Naive thymus-derived CD8-positive, alpha-beta T cell (primary cell): Measurements from ENCODE around the gene MYL6B. TPM values are rescaled to one million over a fixed set of nuclear protein-coding genes. Genes with fewer than 3 reads are reported as not detected.

ENCODE experiments used
- ATAC-seq, 2 donors: fragments of 150-1000 bp; cut with Tn5 transposase in 1 of 2; sonication (Bioruptor Pico), chemical (Tn5 transposase) in 1 of 2; 1 replicate in 1 of 2; 2 replicates in 1 of 2; pipeline ENCODE4 v1.10.0; 2021; ENCODE audit warnings: mild to moderate bottlenecking in 2 of 2, moderate library complexity in 2 of 2
- POLR2A ChIA-PET: fragments of 350-600 bp; sonication (Branson Sonifier 250); formaldehyde crosslinking; loops from one replicate; lab custom pipeline; 2021; ENCODE audit warnings: antibody characterized with exemption; lab: Charles Lee
- DNase-seq, 10 donors: peaks; one replicate each; pipeline versions ENCODE4 v3.0.0 to v3.0.0-alpha.2; 2020 to 2022
- H3K27ac Mint-ChIP-seq, 10 donors: one replicate each; pipeline ENCODE4 v1.8.0; 2020 to 2022; ENCODE audit warnings: mild to moderate bottlenecking in 10 of 10, mixed read lengths in 10 of 10, moderate library complexity in 4 of 10, inconsistent platforms in 1 of 10
- H3K27me3 Mint-ChIP-seq, 5 donors: one replicate each; pipeline ENCODE4 v1.8.0; 2021 to 2022; ENCODE audit warnings: mixed read lengths in 5 of 5
- H3K36me3 Mint-ChIP-seq, 3 donors: one replicate each; pipeline ENCODE4 v1.8.0; 2020 to 2022; ENCODE audit warnings: mixed read lengths in 3 of 3, mild to moderate bottlenecking in 2 of 3, inconsistent platforms in 1 of 3
- H3K4me1 Mint-ChIP-seq, 4 donors: one replicate each; pipeline ENCODE4 v1.8.0; 2021 to 2022; ENCODE audit warnings: mixed read lengths in 4 of 4
- H3K4me3 Mint-ChIP-seq, 10 donors: one replicate each; pipeline ENCODE4 v1.8.0; 2020 to 2022; ENCODE audit warnings: mild to moderate bottlenecking in 10 of 10, mixed read lengths in 10 of 10, moderate library complexity in 6 of 10, inconsistent platforms in 1 of 10
- H3K9me3 Mint-ChIP-seq, 9 donors: one replicate each; pipeline ENCODE4 v1.8.0; 2020 to 2022; ENCODE audit warnings: mixed read lengths in 9 of 9, mild to moderate bottlenecking in 3 of 9, inconsistent platforms in 1 of 9, moderate library complexity in 1 of 9
- polyA plus RNA-seq, 3 donors: library from polyadenylated mRNA; unstranded; fragments of 300-500 nt; fragmentation: Illumina TruSeq; gene quantifications; one replicate each; pipeline ENCODE4 v1.2.3, GENCODE V29; 2021
- total RNA-seq, 8 experiments: library from RNA in 2 of 8; stranded (reverse) in 2 of 8; gene quantifications; one replicate each; pipeline ENCODE4 v1.2.3 and lab custom pipeline; 2021 to 2026

The MYL6B gene
- total and polyA plus RNA-seq, 5 experiments from 2014 or later: 3.4 to 5.9 (median 3.8) TPM

- no peak overlapping the region for H3K4me3 Mint-ChIP-seq
These were observed 28.3 kb upstream of the MYL6B start for GRCh38 chr12:56124133-56124532.

DNA sequence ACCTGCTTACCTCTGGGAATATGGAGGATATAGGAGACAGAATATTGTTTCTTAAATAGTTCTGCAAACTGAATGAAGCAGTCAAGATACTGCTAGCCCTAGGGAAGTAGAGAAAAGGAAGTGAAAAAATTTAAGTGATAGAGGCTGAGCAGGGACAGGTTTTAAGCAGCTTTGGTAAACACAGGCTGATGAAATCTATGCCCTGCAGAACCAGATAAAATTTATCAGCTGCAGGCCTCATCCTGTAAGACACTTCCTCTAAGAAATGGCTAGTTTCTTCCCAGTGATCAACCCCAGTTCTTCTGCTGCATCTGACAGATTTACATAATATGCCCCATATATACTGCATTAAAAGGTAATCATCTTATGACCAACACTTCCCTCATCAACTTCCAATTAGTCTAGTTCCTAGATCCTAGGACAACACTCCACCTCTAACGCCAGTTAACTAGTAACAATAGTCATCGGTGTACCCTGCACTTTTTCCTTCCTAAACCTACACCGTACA, 25.6 kb upstream of the MYL6B start:
- Mint-ChIP-seq H3K4me3 (peak overlapping the region in 9 of 10 donors; percentile 8 to 99 (median 44)), H3K9me3 (peaks cover 0 to 2% (median 0%) of the 10 kb centered on the region in 9 donors), H3K27ac (peak overlapping the region; percentile 43 to 99 (median 95)), H3K4me1 (peaks cover 32 to 69% (median 50%) of the 10 kb centered on the region in 4 donors), H3K36me3 (peaks cover 0 to 25% (median 20%) of the 10 kb centered on the region in 3 donors), H3K27me3 (no peaks in the 10 kb centered on the region)
- DNase-seq: no peak
- POLR2A ChIA-PET: interaction anchor here (1.2 to 17.5 kb wide), 14 partner anchors 9 to 337 kb away, joined by 3 to 284 read pairs (median 10); partner anchors contain the start of genes CNPY2, MYL6, MYL6B and PA2G4
- ATAC-seq: no peak

More at GRCh38 chr12:56124133-56124532, 28.3 kb upstream of the MYL6B start:
- H3K4me1 Mint-ChIP-seq: peaks cover 22 to 54% (median 37%) of the 10 kb centered on the region in 4 donors
- POLR2A ChIA-PET: interaction anchor here (0.6 to 17.5 kb wide), 9 partner anchors 7 to 130 kb away, joined by 3 to 284 read pairs (median 11); partner anchors contain the start of genes MYL6, PA2G4, RNF41 and RPL41
- H3K27me3 Mint-ChIP-seq: no peaks in the 10 kb centered on the region
- H3K36me3 Mint-ChIP-seq: peaks cover 0 to 12% (median 0%) of the 10 kb centered on the region in 3 donors
- H3K9me3 Mint-ChIP-seq: no peaks in the 10 kb centered on the region
- ATAC-seq (no peak), DNase-seq (no peak)
- peak overlapping the region in 7 of 10 donors; percentile 9 to 75 (median 41) for H3K27ac Mint-ChIP-seq

DNA sequence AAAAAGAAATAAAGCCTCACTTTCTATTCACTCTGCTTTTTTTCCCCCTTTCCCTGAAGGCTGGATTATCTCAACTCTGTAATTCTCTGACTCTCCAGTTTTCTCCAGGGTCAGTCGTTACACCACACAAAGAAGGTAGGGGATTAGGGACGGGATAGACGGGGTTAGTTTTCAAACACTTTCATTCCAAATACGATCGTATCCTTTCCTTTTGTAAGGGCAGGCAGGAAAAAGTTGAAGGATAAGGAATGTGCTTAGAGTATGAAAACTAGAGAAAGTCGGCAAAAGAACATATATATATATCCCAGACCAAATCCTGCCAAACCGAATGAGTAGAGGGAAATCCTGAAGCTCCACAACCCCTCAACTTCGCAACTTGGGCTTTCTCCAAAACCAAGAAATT, 24.9 kb upstream of the MYL6B start:
- no peak for DNase-seq
- peaks cover 0 to 2% (median 0%) of the 10 kb centered on the region in 9 donors for H3K9me3 Mint-ChIP-seq
- H3K36me3 Mint-ChIP-seq: peaks cover 0 to 30% (median 27%) of the 10 kb centered on the region in 3 donors
- H3K27me3 Mint-ChIP-seq: no peaks in the 10 kb centered on the region
- H3K4me1 Mint-ChIP-seq: peaks cover 32 to 76% (median 56%) of the 10 kb centered on the region in 4 donors
- peak overlapping the region; percentile 90 to 99 (median 95) for H3K27ac Mint-ChIP-seq
- POLR2A ChIA-PET: interaction anchor here (0.9 to 17.5 kb wide), 21 partner anchors 10 to 344 kb away, joined by 3 to 284 read pairs (median 5); partner anchors contain the start of genes ANKRD52, CNPY2, MYL6 and PA2G4
- peak overlapping the region; percentile 97 to 100 (median 99) for H3K4me3 Mint-ChIP-seq
- no peak for ATAC-seq

- Mint-ChIP-seq H3K27ac (peak within 1 kb of the TSS; percentile 90 to 99 (median 96)), H3K9me3 (peaks cover 0 to 2% (median 0%) of the 10 kb centered on the region in 9 donors), H3K4me3 (peak within 1 kb of the TSS; percentile 97 to 100 (median 99)), H3K36me3 (peaks cover 0 to 35% (median 29%) of the 10 kb centered on the region in 3 donors), H3K4me1 (peaks cover 32 to 78% (median 60%) of the 10 kb centered on the region in 4 donors), H3K27me3 (no peaks in the 10 kb centered on the region)
- POLR2A ChIA-PET: interaction anchor here (0.9 to 17.5 kb wide), 23 partner anchors 11 to 344 kb away, joined by 3 to 284 read pairs (median 5); partner anchors contain the start of genes ANKRD52, CNPY2, MYL6 and PA2G4
- DNase-seq: peak; percentile 86 to 100 (median 98)
- ATAC-seq: peak; percentile 83 to 90
These were observed 24.3 kb upstream of the MYL6B start, which contains the start of gene ESYT1 for GRCh38 chr12:56127888-56128669. TSS of gene ESYT1 (plus strand) at chr12:56128267. CDS start at chr12:56128320, 53 bp downstream.

GRCh38 chr12:56128670-56129205, 23.6 kb upstream of the MYL6B start:
- Mint-ChIP-seq H3K27me3 (no peaks in the 10 kb centered on the region), H3K4me3 (peak overlapping the region; percentile 97 to 100 (median 99)), H3K36me3 (peaks cover 0 to 42% (median 33%) of the 10 kb centered on the region in 3 donors), H3K27ac (peak overlapping the region; percentile 90 to 99 (median 95)), H3K9me3 (peaks cover 0 to 2% (median 0%) of the 10 kb centered on the region in 9 donors), H3K4me1 (peaks cover 35 to 83% (median 66%) of the 10 kb centered on the region in 4 donors)
- POLR2A ChIA-PET: interaction anchor here (0.9 to 17.5 kb wide), 20 partner anchors 11 to 343 kb away, joined by 3 to 284 read pairs (median 6); partner anchors contain the start of genes ANKRD52, MYL6, PA2G4 and RAB5B
- DNase-seq: peak in 3 of 10 donors; percentile 44 to 55 (median 47)
- ATAC-seq: peak in 1 of 2 donors; percentile 2

DNA sequence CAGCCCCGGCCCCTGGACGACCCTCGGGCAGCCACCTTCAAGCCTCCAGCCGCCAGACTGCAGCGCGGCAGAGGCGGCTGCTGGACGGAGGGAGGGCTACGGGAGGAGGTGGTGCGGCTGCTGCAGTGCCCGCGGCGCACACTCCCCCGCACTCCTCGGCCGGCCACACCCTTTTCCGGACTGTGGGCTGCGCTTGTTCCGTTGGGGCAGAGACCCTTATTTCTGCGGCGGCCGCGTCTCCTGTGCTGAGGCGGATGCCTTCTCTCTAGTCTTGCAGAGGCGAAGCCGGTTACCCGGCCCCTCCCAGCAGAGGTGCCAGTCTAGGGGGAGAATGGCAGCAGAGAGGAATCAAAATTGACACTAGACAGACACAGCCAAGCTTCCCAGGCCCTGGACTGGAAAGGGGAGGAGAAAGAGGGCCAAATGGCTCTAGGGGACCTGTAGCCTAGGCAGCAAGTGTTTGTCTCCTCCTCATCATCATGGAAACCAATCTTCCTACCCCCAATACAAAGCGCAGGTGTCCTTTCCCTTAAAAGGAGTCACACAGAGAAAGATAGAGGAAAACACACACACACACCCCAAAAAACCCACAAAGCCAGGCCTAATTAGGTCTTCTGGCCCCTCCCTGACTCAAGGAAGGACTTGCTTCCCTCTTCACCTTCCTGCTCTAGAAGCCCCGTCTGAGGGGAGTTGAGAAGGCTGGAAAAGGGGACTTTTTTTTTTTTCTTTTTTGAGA, 23.0 kb upstream of the MYL6B start:
- POLR2A ChIA-PET: interaction anchor here (0.6 to 17.5 kb wide), 17 partner anchors 11 to 590 kb away, joined by 3 to 284 read pairs (median 6); partner anchors contain the start of genes MYL6, PA2G4, RNF41 and RPL41
- peaks cover 35 to 77% (median 72%) of the 10 kb centered on the region in 4 donors for H3K4me1 Mint-ChIP-seq
- peak; percentile 37 to 56 for ATAC-seq

DNA sequence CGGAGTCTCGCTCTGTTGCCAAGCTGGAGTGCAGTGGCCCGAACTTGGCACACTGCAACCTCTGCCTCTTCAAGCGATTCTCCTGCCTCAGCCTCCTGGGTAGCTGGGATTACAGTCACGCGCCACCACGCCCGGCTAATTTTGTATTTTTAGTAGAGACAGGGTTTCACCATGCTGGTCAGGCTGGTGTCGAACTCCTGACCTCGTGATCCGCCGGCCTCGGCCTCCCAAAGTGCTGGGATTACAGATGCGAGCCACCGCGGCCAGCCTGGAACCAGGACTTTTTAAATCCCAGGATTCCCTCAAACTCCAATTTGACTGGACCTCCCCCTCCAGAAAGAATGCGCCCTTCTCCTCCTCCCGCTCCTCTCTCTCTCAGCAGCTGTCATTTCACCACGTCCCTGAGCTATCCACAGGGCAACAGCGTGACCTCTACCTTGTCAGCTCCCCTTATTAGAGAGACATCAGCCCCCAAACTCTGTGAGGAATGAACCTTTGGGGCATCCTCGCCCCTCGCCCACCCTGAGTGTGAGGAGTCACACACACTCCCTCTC, 22.4 kb upstream of the MYL6B start:
- H3K4me1 Mint-ChIP-seq: peaks cover 35 to 76% (median 70%) of the 10 kb centered on the region in 4 donors
- no peaks in the 10 kb centered on the region for H3K27me3 Mint-ChIP-seq
- peaks cover 0 to 2% (median 0%) of the 10 kb centered on the region in 9 donors for H3K9me3 Mint-ChIP-seq
- DNase-seq (no peak), ATAC-seq (no peak)
- H3K27ac Mint-ChIP-seq: peak overlapping the region; percentile 90 to 99 (median 95)
- POLR2A ChIA-PET: interaction anchor here (0.6 to 17.5 kb wide), 13 partner anchors 11 to 589 kb away, joined by 3 to 284 read pairs (median 6); partner anchors contain the start of genes MYL6, PA2G4, RNF41 and RPL41
- H3K36me3 Mint-ChIP-seq: peaks cover 0 to 53% (median 40%) of the 10 kb centered on the region in 3 donors
- peak overlapping the region; percentile 97 to 100 (median 99) for H3K4me3 Mint-ChIP-seq

More for the DNA sequence above, 23.0 kb upstream of the MYL6B start:
- DNase-seq: peak; percentile 50 to 91 (median 70)
- Mint-ChIP-seq H3K4me3 (peak overlapping the region; percentile 97 to 100 (median 99)), H3K27ac (peak overlapping the region; percentile 90 to 99 (median 95)), H3K36me3 (peaks cover 0 to 48% (median 40%) of the 10 kb centered on the region in 3 donors), H3K9me3 (peaks cover 0 to 2% (median 0%) of the 10 kb centered on the region in 9 donors), H3K27me3 (no peaks in the 10 kb centered on the region)

DNA sequence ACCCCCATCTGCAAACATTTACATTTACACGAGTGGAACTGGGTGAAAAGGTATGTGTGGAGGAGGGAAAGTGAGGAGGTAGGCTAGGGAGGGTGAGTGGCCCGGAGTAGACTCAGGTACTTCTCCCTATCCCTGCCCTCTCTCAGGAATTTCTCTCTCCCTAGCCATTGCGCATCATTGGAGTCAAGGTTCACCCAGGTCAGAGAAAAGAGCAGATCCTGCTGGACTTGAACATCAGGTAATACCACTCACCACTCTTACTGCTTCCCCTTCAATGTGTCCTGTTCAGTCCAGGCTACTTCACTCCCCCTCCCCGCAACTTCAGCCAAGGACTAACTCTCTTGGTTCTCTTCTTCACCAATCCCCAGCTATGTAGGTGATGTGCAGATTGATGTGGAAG, 21.5 kb upstream of the MYL6B start:
- H3K27me3 Mint-ChIP-seq: no peaks in the 10 kb centered on the region
- H3K4me1 Mint-ChIP-seq: peaks cover 35 to 76% (median 67%) of the 10 kb centered on the region in 4 donors
- H3K9me3 Mint-ChIP-seq: peaks cover 0 to 2% (median 0%) of the 10 kb centered on the region in 9 donors
- H3K27ac Mint-ChIP-seq: peak overlapping the region; percentile 90 to 99 (median 95)
- POLR2A ChIA-PET: interaction anchor here (0.6 to 17.5 kb wide), 6 partner anchors 10 to 443 kb away, joined by 4 to 284 read pairs (median 126); partner anchors contain the start of genes MYL6, PA2G4, RPL41 and SMARCC2
- no peak for ATAC-seq
- no peak for DNase-seq
- H3K4me3 Mint-ChIP-seq: peak overlapping the region; percentile 97 to 100 (median 99)
- peaks cover 0 to 61% (median 41%) of the 10 kb centered on the region in 3 donors for H3K36me3 Mint-ChIP-seq

DNA sequence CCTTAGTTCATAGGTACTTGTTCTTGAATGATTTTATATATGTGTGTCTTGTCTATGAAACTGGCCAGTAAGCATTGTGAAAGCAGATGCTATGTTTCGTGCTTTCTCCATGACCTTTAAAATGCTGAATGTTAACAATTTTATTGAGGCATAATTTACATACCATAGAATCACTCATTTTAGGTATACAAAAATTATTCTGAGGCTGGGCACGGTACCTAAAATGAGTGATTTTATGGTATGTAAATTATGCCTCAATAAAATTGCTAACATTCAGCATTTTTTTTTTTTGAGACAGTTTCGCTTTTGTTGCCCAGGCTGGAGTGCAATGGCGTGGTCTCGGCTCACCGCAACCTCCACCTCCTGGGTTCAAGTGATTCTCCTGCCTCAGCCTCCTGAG, 17.5 kb upstream of the MYL6B start:
- DNase-seq (no peak), ATAC-seq (no peak)
- no peak overlapping the region for H3K4me3 Mint-ChIP-seq
- H3K4me1 Mint-ChIP-seq: peaks cover 41 to 86% (median 77%) of the 10 kb centered on the region in 4 donors
- peaks cover 0 to 2% (median 0%) of the 10 kb centered on the region in 9 donors for H3K9me3 Mint-ChIP-seq
- peaks cover 9 to 97% (median 64%) of the 10 kb centered on the region in 3 donors for H3K36me3 Mint-ChIP-seq
- H3K27ac Mint-ChIP-seq: peak overlapping the region in 3 of 10 donors; percentile 74 to 90 (median 88)
- no peaks in the 10 kb centered on the region for H3K27me3 Mint-ChIP-seq
- POLR2A ChIA-PET: no interaction called here

GRCh38 chr12:56137853-56138571, 14.4 kb upstream of the MYL6B start:
- Mint-ChIP-seq H3K9me3 (no peaks in the 10 kb centered on the region), H3K4me1 (peaks cover 33 to 80% (median 70%) of the 10 kb centered on the region in 4 donors), H3K27ac (peak overlapping the region; percentile 85 to 94 (median 92)), H3K4me3 (peak overlapping the region in 9 of 10 donors; percentile 49 to 82 (median 71)), H3K27me3 (no peaks in the 10 kb centered on the region), H3K36me3 (peaks cover 9 to 96% (median 53%) of the 10 kb centered on the region in 3 donors)
- ATAC-seq (peak; percentile 49 to 56), DNase-seq (peak in 3 of 10 donors; percentile 31 to 41 (median 41))
- POLR2A ChIA-PET: interaction anchor here (0.6 to 9.7 kb wide), 15 partner anchors 10 to 301 kb away, joined by 3 to 146 read pairs (median 4); partner anchors contain the start of genes ESYT1, MYL6, RNF41 and RPL41
